Measurements from ENCODE around the gene CAPZA3. TPM values are rescaled to one million over a fixed set of nuclear protein-coding genes. Genes with fewer than 3 reads are reported as not detected.

The CAPZA3 gene
- total and polyA plus RNA-seq, 2 donors (not counting 3 experiments of a cell fraction or from before 2014, with no cell fraction given): not detected

DNA sequence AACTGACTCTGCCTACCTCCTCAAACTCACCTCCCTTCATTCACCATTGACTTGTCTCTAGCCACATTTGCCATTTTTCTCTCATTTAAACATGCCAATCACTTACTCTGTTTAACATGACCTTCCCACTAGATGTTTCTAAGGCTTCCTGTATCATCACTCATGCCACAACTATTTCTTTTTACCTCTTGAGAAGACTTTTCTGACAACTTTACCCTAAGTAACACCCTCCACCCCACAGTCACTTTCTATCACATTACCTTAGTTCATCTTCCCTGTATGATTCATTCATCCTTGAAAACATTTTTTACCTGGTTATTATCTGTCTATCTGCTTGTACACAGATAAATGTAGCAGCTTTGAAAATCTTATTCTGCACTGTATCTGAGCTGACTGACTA, 19.5 kb upstream of the CAPZA3 start:
- no TSS peak for BruUV-seq (replicated peaks)
- POLR2A ChIA-PET: no interaction called here
- no peaks in the 10 kb centered on the region for H3K36me3 ChIP-seq (ENCODE audit: control insufficient read depth in 2 of 2, extremely low read depth in 1 of 2, insufficient read depth in 2 of 2, low read length in 2 of 2)
- intact Hi-C loops (cut with micrococcal nuclease) (no loop called here), dilution Hi-C loops (cut with MboI; ENCODE audit: extremely low pct_ligation_motif_present, low sequenced_read_pairs) (no loop called here)
- no peak overlapping the region for H3K4me2 ChIP-seq (ENCODE audit: insufficient read depth, low read length)
- no peaks in the 10 kb centered on the region for H3K27me3 ChIP-seq (ENCODE audit: control insufficient read depth in 2 of 2, insufficient read depth in 2 of 2, low read length in 2 of 2)
- DNase-seq (ENCODE audit: low read depth, low spot score) (no peak), FAIRE-seq (no peak)
- H4K20me1 ChIP-seq (replicated peaks; ENCODE audit: control insufficient read depth, extremely low read depth, insufficient read depth, low read length): no peaks in the 10 kb centered on the region
- TF ChIP-seq FOS (IDR thresholded peaks at IDR 0.05; ENCODE audit: borderline replicate concordance, insufficient read depth, low read length): no peak
- TF ChIP-seq CTCF (IDR thresholded peaks at IDR 0.05; ENCODE audit: extremely low read depth in 1 of 2, insufficient read depth in 1 of 2, low read depth in 1 of 2, low read length in 2 of 2): no peak
- TF ChIP-seq GATA2 (IDR thresholded peaks at IDR 0.05; ENCODE audit: insufficient read depth, insufficient read length, low read depth, low read length): no peak
- no peak for TF ChIP-seq JUN (IDR thresholded peaks at IDR 0.05; ENCODE audit: borderline replicate concordance, insufficient read depth, insufficient read length, low read depth)
- no peak for TF ChIP-seq EZH2 (IDR thresholded peaks at IDR 0.05; ENCODE audit: borderline replicate concordance, low read depth, low read length, severe bottlenecking)
- no peak for TF ChIP-seq POLR2AphosphoS5 (IDR thresholded peaks at IDR 0.05; ENCODE audit: insufficient read depth, low read depth, low read length)
- no peak for TF ChIP-seq POLR2A (IDR thresholded peaks at IDR 0.05; ENCODE audit: low read depth, low read length)
- no peak for TF ChIP-seq MYC (IDR thresholded peaks at IDR 0.05; ENCODE audit: low read depth, low read length)
- no peak for TF ChIP-seq MAX (IDR thresholded peaks at IDR 0.05; ENCODE audit: insufficient read depth, insufficient read length)
- CTCF ChIA-PET: no interaction called here
- H2AFZ ChIP-seq (ENCODE audit: low read depth, low read length): no peak overlapping the region
- H3K9me1 ChIP-seq (replicated peaks; ENCODE audit: control insufficient read depth, extremely low read depth, insufficient read depth, low read length): no peaks in the 10 kb centered on the region
- no peak overlapping the region for H3K9ac ChIP-seq (replicated peaks; ENCODE audit: extremely low read depth, insufficient read depth, low read length)
- H3K4me1 ChIP-seq (ENCODE audit: control insufficient read depth, extremely low read depth, insufficient read depth, low read length): no peaks in the 10 kb centered on the region
- H3K9me3 ChIP-seq (replicated peaks; ENCODE audit: control insufficient read depth, insufficient read depth, low read length): no peaks in the 10 kb centered on the region
- no peaks in the 10 kb centered on the region for H3K79me2 ChIP-seq (ENCODE audit: control insufficient read depth, insufficient read depth, low read length)
- no peak overlapping the region for H3K27ac ChIP-seq (ENCODE audit: insufficient read depth, low read depth, low read length)
- H3K4me3 ChIP-seq (replicated peaks in 1 of 3; ENCODE audit: insufficient read depth in 1 of 3, low read depth in 1 of 3, low read length in 3 of 3): no peak overlapping the region
